ENCODE measurements around the gene MON1A. TPM values are rescaled to one million over a fixed set of nuclear protein-coding genes. Genes with fewer than 3 reads are reported as not detected.

Gene MON1A
- total RNA-seq, 1 donor from 2014 or later, result 13.8 TPM

- no peak for DNase-seq (ENCODE audit: extremely low spot score, unreplicated experiment)
- Mint-ChIP-seq H3K36me3 (ENCODE audit: unreplicated experiment) (no peaks in the 10 kb centered on the region), H3K9me3 (ENCODE audit: unreplicated experiment) (no peaks in the 10 kb centered on the region), H3K27ac (ENCODE audit: unreplicated experiment) (peak overlapping the region; percentile 81), H3K27me3 (ENCODE audit: unreplicated experiment) (no peaks in the 10 kb centered on the region), H3K4me1 (ENCODE audit: unreplicated experiment) (peaks cover 18% of the 10 kb centered on the region), H3K4me3 (ENCODE audit: unreplicated experiment) (peak overlapping the region; percentile 88)
- TF ChIP-seq, protein P1, sequence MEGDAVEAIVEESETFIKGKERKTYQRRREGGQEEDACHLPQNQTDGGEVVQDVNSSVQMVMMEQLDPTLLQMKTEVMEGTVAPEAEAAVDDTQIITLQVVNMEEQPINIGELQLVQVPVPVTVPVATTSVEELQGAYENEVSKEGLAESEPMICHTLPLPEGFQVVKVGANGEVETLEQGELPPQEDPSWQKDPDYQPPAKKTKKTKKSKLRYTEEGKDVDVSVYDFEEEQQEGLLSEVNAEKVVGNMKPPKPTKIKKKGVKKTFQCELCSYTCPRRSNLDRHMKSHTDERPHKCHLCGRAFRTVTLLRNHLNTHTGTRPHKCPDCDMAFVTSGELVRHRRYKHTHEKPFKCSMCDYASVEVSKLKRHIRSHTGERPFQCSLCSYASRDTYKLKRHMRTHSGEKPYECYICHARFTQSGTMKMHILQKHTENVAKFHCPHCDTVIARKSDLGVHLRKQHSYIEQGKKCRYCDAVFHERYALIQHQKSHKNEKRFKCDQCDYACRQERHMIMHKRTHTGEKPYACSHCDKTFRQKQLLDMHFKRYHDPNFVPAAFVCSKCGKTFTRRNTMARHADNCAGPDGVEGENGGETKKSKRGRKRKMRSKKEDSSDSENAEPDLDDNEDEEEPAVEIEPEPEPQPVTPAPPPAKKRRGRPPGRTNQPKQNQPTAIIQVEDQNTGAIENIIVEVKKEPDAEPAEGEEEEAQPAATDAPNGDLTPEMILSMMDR (IDR thresholded peaks at IDR 0.05), result no peak
Measured at GRCh38 chr3:49930168-49930690, 618 bp upstream of the MON1A start.

DNA sequence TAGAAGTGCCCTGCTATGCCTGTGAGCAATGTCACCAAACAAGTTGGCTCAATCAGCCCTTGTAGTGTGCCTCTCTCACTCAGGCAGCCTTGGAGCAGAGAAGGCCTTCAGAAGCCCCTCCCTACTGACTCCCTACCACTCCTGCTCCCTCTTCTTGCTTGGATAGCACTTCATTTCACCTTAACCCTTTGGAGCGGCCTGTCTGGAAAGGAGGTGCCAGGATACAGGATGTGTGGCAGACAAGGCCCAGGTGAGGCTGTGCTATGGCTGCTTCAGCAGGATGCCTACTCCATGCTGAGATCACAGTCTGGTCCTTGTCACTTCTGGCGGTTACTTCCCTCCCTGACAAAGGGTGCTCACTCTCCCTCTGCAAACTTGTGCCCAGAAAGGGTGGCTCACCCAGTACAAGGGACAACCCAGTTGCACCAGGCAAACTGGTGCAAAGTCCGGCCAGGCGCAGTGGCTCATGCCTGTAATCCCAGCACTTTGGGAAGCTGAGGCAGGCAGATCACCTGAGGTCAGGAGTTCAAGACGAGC is 1.1 kb downstream of the MON1A start:
- peaks cover 22% of the 10 kb centered on the region for H3K4me1 Mint-ChIP-seq (ENCODE audit: unreplicated experiment)
- H3K9me3 Mint-ChIP-seq (ENCODE audit: unreplicated experiment), result no peaks in the 10 kb centered on the region
- H3K27ac Mint-ChIP-seq (ENCODE audit: unreplicated experiment), result peak overlapping the region; percentile 81
- H3K36me3 Mint-ChIP-seq (ENCODE audit: unreplicated experiment), result no peaks in the 10 kb centered on the region
- no peaks in the 10 kb centered on the region for H3K27me3 Mint-ChIP-seq (ENCODE audit: unreplicated experiment)
- H3K4me3 Mint-ChIP-seq (ENCODE audit: unreplicated experiment), result peak overlapping the region; percentile 88
- TF ChIP-seq, protein P1 (IDR thresholded peaks at IDR 0.05), result no peak
- no peak for DNase-seq (ENCODE audit: extremely low spot score, unreplicated experiment)

DNA sequence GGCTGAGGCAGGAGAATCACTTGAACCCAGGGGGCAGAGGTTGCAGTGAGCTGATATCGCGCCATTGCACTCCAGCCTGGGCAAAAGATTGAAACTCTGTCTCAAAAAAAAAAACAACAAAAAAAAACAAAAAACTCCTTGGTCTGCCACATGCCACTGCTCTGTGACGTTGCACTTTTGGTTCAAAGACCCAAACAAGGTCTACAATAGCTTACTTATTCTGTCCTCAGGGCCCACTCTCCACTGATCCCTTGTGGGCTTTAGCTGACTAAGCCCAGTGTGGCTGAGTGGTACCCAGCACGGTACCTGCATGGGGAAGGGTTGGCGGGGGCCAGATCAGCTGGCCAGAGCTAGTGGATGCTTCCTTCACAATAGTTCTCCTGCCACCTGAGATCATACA is 1.8 kb downstream of the MON1A start:
- no peak for DNase-seq (ENCODE audit: extremely low spot score, unreplicated experiment)
- Mint-ChIP-seq H3K27ac (ENCODE audit: unreplicated experiment) (no peak overlapping the region), H3K4me1 (ENCODE audit: unreplicated experiment) (peaks cover 22% of the 10 kb centered on the region), H3K36me3 (ENCODE audit: unreplicated experiment) (no peaks in the 10 kb centered on the region), H3K9me3 (ENCODE audit: unreplicated experiment) (no peaks in the 10 kb centered on the region), H3K27me3 (ENCODE audit: unreplicated experiment) (no peaks in the 10 kb centered on the region), H3K4me3 (ENCODE audit: unreplicated experiment) (no peak overlapping the region)
- TF ChIP-seq, protein P1 (IDR thresholded peaks at IDR 0.05), result no peak

- Mint-ChIP-seq H3K4me3 (ENCODE audit: unreplicated experiment) (no peak overlapping the region), H3K9me3 (ENCODE audit: unreplicated experiment) (no peaks in the 10 kb centered on the region), H3K4me1 (ENCODE audit: unreplicated experiment) (peaks cover 22% of the 10 kb centered on the region), H3K27ac (ENCODE audit: unreplicated experiment) (no peak overlapping the region), H3K27me3 (ENCODE audit: unreplicated experiment) (no peaks in the 10 kb centered on the region), H3K36me3 (ENCODE audit: unreplicated experiment) (no peaks in the 10 kb centered on the region)
- DNase-seq (ENCODE audit: extremely low spot score, unreplicated experiment), result no peak
- TF ChIP-seq, protein P1 (IDR thresholded peaks at IDR 0.05), result no peak
Measured at GRCh38 chr3:49926117-49926728, 3.4 kb downstream of the MON1A start.

DNA sequence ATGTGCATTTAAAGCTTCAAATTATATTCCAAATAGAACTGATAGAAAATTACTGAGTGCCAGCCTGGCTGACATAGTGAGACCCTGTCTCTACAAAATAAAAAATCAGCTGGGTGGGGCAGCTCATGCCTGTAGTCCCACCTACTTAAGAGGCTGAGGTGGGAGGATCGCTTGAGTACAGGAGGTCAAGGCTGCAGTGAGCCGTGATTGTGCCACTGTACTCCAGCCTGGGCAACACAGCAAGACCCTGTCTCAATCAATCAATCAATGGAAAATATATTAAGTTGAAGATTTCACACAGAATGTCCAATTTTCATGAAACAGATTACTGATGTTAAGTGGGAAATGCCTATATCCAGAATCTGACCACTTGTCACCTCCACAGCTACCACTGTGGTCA is 4.1 kb downstream of the MON1A start:
- no peak overlapping the region for H3K27ac Mint-ChIP-seq (ENCODE audit: unreplicated experiment)
- H3K9me3 Mint-ChIP-seq (ENCODE audit: unreplicated experiment), result no peaks in the 10 kb centered on the region
- DNase-seq (ENCODE audit: extremely low spot score, unreplicated experiment), result no peak
- no peaks in the 10 kb centered on the region for H3K27me3 Mint-ChIP-seq (ENCODE audit: unreplicated experiment)
- TF ChIP-seq, protein P1 (IDR thresholded peaks at IDR 0.05), result no peak
- H3K36me3 Mint-ChIP-seq (ENCODE audit: unreplicated experiment), result no peaks in the 10 kb centered on the region
- H3K4me1 Mint-ChIP-seq (ENCODE audit: unreplicated experiment), result peaks cover 22% of the 10 kb centered on the region
- no peak overlapping the region for H3K4me3 Mint-ChIP-seq (ENCODE audit: unreplicated experiment)
